ENCODE data around the gene HS3ST4. TPM values are rescaled to one million over a fixed set of nuclear protein-coding genes. Genes with fewer than 3 reads are reported as not detected.

The HS3ST4 gene
- total RNA-seq, 1 donor from 2014 or later = 3.6 TPM

DNA sequence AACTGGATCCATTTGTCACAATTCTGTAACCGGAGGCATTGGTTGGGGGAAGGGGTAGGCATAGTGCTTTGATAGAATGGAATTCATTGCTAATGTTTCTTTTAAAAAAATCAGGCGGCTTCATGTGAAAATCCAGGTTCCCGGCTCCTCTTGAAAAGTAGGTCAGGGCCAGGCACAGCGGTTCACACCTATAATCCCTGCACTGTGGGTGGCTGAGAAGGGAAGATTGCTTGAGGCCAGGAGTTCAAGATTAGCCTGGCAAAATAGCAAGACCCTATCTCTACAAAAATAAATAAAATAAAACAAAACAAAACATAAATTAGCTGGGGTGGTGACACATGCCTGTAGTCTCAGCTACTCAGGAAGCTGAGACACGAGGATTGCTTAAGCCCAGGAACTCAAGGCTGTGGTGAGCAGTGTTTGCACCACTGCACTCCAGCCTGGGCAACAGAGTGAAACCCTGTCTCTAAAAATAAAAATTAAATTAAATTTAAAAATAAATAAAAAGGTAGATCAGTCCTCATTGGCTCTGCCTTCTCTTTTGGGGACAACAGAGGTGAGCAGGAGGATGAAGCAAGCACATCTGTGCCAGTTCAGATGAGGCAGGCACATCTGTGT, 466.5 kb downstream of the HS3ST4 start:
- DNase-seq (ENCODE audit: extremely low spot score, unreplicated experiment) = no peak
- H3K4me3 Mint-ChIP-seq = no peak overlapping the region
- no peaks in the 10 kb centered on the region for H3K36me3 Mint-ChIP-seq
- peaks cover 6% of the 10 kb centered on the region for H3K9me3 Mint-ChIP-seq
- no peaks in the 10 kb centered on the region for H3K27me3 Mint-ChIP-seq
- TF ChIP-seq, protein P1, sequence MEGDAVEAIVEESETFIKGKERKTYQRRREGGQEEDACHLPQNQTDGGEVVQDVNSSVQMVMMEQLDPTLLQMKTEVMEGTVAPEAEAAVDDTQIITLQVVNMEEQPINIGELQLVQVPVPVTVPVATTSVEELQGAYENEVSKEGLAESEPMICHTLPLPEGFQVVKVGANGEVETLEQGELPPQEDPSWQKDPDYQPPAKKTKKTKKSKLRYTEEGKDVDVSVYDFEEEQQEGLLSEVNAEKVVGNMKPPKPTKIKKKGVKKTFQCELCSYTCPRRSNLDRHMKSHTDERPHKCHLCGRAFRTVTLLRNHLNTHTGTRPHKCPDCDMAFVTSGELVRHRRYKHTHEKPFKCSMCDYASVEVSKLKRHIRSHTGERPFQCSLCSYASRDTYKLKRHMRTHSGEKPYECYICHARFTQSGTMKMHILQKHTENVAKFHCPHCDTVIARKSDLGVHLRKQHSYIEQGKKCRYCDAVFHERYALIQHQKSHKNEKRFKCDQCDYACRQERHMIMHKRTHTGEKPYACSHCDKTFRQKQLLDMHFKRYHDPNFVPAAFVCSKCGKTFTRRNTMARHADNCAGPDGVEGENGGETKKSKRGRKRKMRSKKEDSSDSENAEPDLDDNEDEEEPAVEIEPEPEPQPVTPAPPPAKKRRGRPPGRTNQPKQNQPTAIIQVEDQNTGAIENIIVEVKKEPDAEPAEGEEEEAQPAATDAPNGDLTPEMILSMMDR (conservative IDR thresholded peaks at IDR 0.05) = no peak
- no peaks in the 10 kb centered on the region for H3K4me1 Mint-ChIP-seq (ENCODE audit: unreplicated experiment)
- no peak overlapping the region for H3K27ac Mint-ChIP-seq

DNA sequence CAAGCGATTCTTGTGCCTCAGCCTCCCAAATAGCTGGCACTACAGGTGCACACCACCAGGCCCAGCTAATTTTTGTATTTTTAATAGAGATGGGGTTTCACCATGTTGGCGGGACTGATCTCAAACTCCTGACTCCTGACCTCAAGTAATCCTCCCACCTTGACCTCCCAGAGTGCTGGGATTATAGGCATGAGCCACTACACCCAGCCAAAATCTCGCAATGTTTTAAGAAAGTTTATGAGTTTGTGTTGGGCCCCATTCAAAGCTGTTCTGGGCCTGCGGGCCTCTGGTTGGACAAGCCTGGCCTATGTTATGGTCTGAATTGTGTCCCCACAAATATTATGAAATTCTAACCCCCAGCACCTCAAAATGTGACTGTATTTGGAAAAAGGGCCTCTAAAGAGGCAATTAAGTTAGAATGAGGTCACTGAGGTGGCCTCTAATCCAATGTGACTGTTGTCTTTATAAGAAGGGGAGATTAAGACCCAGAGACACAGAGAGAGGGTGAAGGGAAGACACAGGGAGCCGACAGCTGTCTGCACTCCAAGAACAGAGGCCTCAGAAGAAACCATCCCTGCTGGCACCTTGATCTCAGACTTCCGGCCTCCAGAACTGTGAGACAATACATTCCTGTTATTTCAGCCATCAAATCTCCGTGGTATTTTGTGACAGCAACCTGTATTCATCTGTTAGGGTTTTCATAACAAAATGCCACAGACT, 469.9 kb downstream of the HS3ST4 start:
- H3K4me3 Mint-ChIP-seq = no peak overlapping the region
- DNase-seq (ENCODE audit: extremely low spot score, unreplicated experiment) = no peak
- no peaks in the 10 kb centered on the region for H3K36me3 Mint-ChIP-seq
- H3K27me3 Mint-ChIP-seq = no peaks in the 10 kb centered on the region
- H3K4me1 Mint-ChIP-seq (ENCODE audit: unreplicated experiment) = no peaks in the 10 kb centered on the region
- TF ChIP-seq, protein P1 (conservative IDR thresholded peaks at IDR 0.05) = no peak
- peaks cover 14% of the 10 kb centered on the region for H3K9me3 Mint-ChIP-seq
- no peak overlapping the region for H3K27ac Mint-ChIP-seq

DNA sequence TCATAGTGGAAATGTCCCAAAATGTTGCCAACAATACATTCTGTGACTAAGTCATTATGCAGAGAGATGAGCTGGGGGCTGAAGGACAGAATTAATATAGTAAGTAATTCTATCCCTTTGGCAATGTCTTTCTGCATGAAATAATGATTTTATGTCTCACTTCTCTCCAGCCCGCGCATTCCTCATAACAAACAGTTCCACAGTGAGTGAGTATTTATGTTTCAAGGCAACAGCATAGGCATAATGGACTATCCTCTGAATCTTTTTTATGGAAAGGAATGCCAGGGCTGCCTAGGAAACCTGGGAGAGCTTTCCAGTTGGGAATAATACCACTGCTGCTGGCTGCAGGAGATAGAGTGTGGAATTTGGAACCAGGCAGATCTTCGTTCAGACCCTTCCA, 477.7 kb downstream of the HS3ST4 start:
- TF ChIP-seq, protein P1 (conservative IDR thresholded peaks at IDR 0.05) = no peak

DNA sequence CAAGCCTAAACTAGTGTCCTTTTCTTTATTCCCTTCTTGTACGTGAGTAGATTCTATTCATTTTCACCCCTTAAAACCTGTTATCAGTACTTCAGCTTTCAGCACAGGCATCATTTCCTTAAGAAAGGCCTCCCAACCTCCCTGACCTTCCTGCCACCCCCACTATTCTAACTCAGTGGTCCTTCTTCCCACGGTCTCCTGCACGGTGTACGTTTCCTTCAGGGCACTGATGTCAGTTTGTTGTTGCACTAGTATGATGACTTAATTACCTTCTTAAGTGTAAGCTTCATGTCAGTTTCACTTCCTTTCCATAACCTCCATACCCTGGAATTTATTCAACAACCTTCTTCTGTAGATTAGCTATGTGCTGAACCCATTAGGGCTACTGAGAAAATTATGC, 484.2 kb downstream of the HS3ST4 start:
- Mint-ChIP-seq H3K36me3 (no peaks in the 10 kb centered on the region), H3K4me3 (no peak overlapping the region), H3K27me3 (no peaks in the 10 kb centered on the region), H3K9me3 (no peaks in the 10 kb centered on the region), H3K27ac (no peak overlapping the region), H3K4me1 (ENCODE audit: unreplicated experiment) (peaks cover 4% of the 10 kb centered on the region)
- DNase-seq (ENCODE audit: extremely low spot score, unreplicated experiment) = no peak
- TF ChIP-seq, protein P1 (conservative IDR thresholded peaks at IDR 0.05) = no peak

More for the DNA sequence above, 477.7 kb downstream of the HS3ST4 start:
- Mint-ChIP-seq H3K27ac (no peak overlapping the region), H3K4me1 (ENCODE audit: unreplicated experiment) (no peaks in the 10 kb centered on the region), H3K9me3 (peaks cover 9% of the 10 kb centered on the region), H3K27me3 (peaks cover 5% of the 10 kb centered on the region), H3K4me3 (no peak overlapping the region), H3K36me3 (no peaks in the 10 kb centered on the region)
- no peak for DNase-seq (ENCODE audit: extremely low spot score, unreplicated experiment)

DNA sequence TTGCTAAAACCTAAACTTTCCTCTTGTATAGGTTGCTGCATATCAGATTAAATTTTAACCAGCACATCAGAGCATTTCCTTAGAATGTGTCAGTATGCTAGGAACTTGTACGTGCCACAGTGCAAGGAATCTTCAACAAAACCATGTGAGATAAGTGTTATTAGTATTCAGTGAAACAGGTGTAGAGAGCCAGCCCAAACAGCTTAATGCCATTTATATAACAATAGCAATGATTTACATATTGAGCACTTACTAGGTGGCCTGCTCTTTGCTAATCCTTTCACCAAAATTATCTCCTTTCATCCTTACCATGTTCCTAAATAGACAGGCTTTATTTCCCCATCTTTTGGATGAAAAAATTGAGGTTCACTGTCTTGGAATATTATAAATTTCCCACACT, 485.7 kb downstream of the HS3ST4 start:
- Mint-ChIP-seq H3K9me3 (no peaks in the 10 kb centered on the region), H3K27ac (no peak overlapping the region), H3K4me3 (no peak overlapping the region), H3K4me1 (ENCODE audit: unreplicated experiment) (peaks cover 4% of the 10 kb centered on the region), H3K36me3 (no peaks in the 10 kb centered on the region), H3K27me3 (no peaks in the 10 kb centered on the region)
- TF ChIP-seq, protein P1 (conservative IDR thresholded peaks at IDR 0.05) = no peak
- no peak for DNase-seq (ENCODE audit: extremely low spot score, unreplicated experiment)

Data from type B pancreatic cell (in vitro differentiated cells).